ENCODE measurements around the gene ZBTB20. TPM values are rescaled to one million over a fixed set of nuclear protein-coding genes. Genes with fewer than 3 reads are reported as not detected.

ZBTB20 gene
- total RNA-seq, 1 donor from 2014 or later: 15.5 TPM

DNA sequence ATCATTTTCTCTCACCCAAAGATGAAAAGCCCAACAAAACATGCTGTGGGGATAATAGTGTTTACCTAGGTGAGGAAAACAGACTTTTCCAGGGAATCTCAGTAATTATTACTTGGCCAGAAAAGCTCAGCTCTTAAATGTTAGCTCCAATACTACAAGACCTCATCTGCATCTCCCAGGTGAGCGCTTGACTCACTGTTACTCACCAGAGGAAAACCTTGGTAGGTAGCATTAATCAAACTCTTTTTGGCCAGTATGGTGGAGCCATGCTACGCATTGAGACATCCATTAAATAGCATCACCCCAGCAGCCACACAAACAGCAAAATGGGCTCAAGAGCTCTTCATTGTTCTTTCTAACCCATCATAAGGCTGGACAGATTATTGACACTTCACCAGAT is 754.3 kb downstream of the ZBTB20 start:
- Mint-ChIP-seq H3K36me3 (ENCODE audit: low read depth) (peaks cover 5% of the 10 kb centered on the region), H3K4me1 (ENCODE audit: low read depth) (no peaks in the 10 kb centered on the region), H3K9me3 (ENCODE audit: low read depth) (no peaks in the 10 kb centered on the region), H3K27me3 (ENCODE audit: low read depth) (no peaks in the 10 kb centered on the region), H3K27ac (ENCODE audit: unreplicated experiment) (no peak overlapping the region), H3K4me3 (ENCODE audit: unreplicated experiment) (no peak overlapping the region)
- TF ChIP-seq, protein P1, sequence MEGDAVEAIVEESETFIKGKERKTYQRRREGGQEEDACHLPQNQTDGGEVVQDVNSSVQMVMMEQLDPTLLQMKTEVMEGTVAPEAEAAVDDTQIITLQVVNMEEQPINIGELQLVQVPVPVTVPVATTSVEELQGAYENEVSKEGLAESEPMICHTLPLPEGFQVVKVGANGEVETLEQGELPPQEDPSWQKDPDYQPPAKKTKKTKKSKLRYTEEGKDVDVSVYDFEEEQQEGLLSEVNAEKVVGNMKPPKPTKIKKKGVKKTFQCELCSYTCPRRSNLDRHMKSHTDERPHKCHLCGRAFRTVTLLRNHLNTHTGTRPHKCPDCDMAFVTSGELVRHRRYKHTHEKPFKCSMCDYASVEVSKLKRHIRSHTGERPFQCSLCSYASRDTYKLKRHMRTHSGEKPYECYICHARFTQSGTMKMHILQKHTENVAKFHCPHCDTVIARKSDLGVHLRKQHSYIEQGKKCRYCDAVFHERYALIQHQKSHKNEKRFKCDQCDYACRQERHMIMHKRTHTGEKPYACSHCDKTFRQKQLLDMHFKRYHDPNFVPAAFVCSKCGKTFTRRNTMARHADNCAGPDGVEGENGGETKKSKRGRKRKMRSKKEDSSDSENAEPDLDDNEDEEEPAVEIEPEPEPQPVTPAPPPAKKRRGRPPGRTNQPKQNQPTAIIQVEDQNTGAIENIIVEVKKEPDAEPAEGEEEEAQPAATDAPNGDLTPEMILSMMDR (IDR thresholded peaks at IDR 0.05): no peak
- DNase-seq (ENCODE audit: low spot score): no peak

DNA sequence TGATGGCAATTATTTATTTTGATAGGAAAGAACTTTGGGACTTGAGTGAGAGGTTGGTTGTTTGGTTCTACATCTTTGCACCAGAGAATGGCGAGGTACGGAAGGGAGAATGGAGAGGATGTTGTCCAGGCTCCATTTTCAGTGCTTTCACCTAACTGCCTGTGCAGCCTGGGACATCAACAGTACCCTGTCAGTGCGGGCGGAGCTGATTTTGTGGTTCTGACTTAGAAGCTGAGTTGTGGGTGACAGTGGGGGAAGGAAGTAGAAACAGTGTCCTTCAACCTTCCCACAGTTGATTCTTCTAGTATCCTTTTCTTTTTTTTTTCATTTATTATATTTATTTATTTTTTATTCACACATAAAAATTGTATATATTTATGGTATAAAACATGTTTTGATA is 757.9 kb downstream of the ZBTB20 start:
- Mint-ChIP-seq H3K4me1 (ENCODE audit: low read depth) (no peaks in the 10 kb centered on the region), H3K9me3 (ENCODE audit: low read depth) (no peaks in the 10 kb centered on the region), H3K4me3 (ENCODE audit: unreplicated experiment) (no peak overlapping the region), H3K36me3 (ENCODE audit: low read depth) (peaks cover 5% of the 10 kb centered on the region), H3K27me3 (ENCODE audit: low read depth) (no peaks in the 10 kb centered on the region), H3K27ac (ENCODE audit: unreplicated experiment) (no peak overlapping the region)
- TF ChIP-seq, protein P1 (IDR thresholded peaks at IDR 0.05): no peak
- no peak for DNase-seq (ENCODE audit: low spot score)

DNA sequence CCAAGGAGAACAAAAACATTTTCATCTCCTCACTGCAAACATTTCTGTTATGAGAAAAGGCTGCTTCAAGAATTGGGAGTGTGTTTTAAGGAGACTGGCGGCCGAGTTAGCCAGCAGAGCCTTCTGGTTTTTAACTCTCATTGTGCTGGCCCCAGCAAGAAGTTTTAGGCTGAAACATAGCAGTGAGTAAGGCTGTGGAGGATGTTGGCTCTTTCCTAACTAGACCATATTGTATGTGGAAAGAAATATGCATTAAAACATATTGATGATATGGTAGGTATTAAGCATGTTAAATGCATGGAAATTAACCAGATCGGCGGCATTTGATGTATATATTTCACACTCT is 762.6 kb downstream of the ZBTB20 start:
- Mint-ChIP-seq H3K36me3 (ENCODE audit: low read depth) (peaks cover 5% of the 10 kb centered on the region), H3K27ac (ENCODE audit: unreplicated experiment) (no peak overlapping the region), H3K4me1 (ENCODE audit: low read depth) (no peaks in the 10 kb centered on the region), H3K4me3 (ENCODE audit: unreplicated experiment) (peak overlapping the region; percentile 61), H3K27me3 (ENCODE audit: low read depth) (no peaks in the 10 kb centered on the region), H3K9me3 (ENCODE audit: low read depth) (no peaks in the 10 kb centered on the region)
- TF ChIP-seq, protein P1 (IDR thresholded peaks at IDR 0.05): no peak
- no peak for DNase-seq (ENCODE audit: low spot score)

DNA sequence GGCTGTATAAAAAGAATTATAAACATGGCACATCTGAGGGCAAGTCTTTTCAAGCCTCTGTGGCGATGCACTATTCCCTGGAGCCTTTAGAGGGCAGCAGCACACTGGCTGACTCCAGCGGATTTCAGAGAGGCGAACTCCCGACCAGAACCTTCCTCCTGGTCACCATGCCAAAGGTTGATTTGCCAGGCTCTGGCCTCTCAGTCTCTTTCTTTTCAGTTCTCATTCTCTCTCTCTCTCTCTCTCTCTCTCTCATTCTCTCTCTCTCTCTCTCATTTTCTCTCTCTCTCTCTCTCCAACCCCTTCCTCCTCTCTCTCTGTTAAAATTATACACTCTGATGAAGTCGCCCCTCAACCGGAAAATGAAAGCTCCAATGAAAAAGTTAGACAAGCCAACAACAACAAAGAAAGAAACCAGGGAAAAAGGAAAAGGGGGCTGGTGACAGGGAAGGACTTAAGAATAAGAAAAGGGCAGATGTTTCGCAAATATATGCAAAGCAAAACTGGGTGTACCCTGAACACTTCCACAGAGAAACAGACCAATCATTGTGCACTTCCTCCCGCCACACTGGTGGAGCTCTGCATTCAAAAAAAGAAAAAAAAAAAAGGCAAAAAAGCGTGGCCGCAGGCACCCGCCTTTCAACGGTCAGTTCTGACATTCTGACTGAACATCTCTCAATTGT is 763.1 kb downstream of the ZBTB20 start:
- H3K4me3 Mint-ChIP-seq (ENCODE audit: unreplicated experiment): peak overlapping the region; percentile 61

DNA sequence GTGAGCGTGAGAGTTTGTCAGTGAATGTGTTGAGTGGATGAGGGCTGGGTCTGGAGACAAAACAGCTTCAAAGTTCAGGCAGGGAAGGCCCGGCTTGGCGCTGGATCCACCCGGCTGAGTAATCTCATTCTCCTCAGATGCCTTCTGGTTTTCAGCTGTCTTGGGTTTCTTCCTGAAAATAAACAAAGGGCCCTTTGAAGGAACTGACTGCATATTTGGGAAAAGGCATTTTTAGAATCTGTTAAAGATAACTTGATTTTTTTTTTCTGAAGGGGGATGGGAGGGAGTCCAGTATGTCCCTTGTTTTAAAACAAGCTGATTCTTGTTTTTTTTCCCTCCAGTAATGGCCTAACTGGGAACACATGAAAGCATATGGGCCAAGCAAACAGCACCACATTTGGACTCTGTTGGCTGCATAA is 766.8 kb downstream of the ZBTB20 start:
- peaks cover 9% of the 10 kb centered on the region for H3K4me1 Mint-ChIP-seq (ENCODE audit: low read depth)
- no peaks in the 10 kb centered on the region for H3K27me3 Mint-ChIP-seq (ENCODE audit: low read depth)
- H3K27ac Mint-ChIP-seq (ENCODE audit: unreplicated experiment): peak overlapping the region; percentile 77
- H3K9me3 Mint-ChIP-seq (ENCODE audit: low read depth): no peaks in the 10 kb centered on the region
- no peak for DNase-seq (ENCODE audit: low spot score)
- no peak overlapping the region for H3K4me3 Mint-ChIP-seq (ENCODE audit: unreplicated experiment)
- TF ChIP-seq, protein P1 (IDR thresholded peaks at IDR 0.05): no peak
- H3K36me3 Mint-ChIP-seq (ENCODE audit: low read depth): peaks cover 12% of the 10 kb centered on the region

More for the DNA sequence above, 763.1 kb downstream of the ZBTB20 start:
- H3K27me3 Mint-ChIP-seq (ENCODE audit: low read depth): no peaks in the 10 kb centered on the region
- H3K4me1 Mint-ChIP-seq (ENCODE audit: low read depth): peaks cover 4% of the 10 kb centered on the region
- H3K36me3 Mint-ChIP-seq (ENCODE audit: low read depth): peaks cover 6% of the 10 kb centered on the region
- TF ChIP-seq, protein P1 (IDR thresholded peaks at IDR 0.05): peak; percentile 94
- no peak overlapping the region for H3K27ac Mint-ChIP-seq (ENCODE audit: unreplicated experiment)
- no peaks in the 10 kb centered on the region for H3K9me3 Mint-ChIP-seq (ENCODE audit: low read depth)
- no peak for DNase-seq (ENCODE audit: low spot score)
